LoVo (cell line): ENCODE measurements around the gene SIX2.

Experiments
- DNase-seq: peaks from one replicate; pipeline ENCODE4 v3.0.0-alpha.2; 2016; ENCODE audit warnings: low spot score

SIX2 gene

DNA sequence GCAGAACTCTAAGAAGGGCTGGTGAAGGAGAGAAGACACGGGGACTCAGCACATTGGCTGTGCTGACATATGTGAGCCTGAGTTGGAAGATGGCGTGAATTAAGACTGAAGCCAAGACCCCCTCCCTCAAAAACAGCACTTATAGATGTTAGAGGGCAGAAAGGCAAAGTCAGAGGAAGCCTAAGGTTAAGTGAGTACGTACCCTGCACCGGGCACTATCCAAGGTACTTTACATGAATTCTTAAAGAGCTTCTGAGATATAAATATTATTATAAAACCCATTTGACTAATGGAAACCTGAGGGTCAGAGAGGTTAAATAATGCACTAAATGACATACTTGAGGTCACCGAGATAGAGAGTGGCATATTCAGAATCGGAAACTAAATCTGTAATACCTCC, 42.2 kb downstream of the SIX2 start:
- DNase-seq: no peak

DNA sequence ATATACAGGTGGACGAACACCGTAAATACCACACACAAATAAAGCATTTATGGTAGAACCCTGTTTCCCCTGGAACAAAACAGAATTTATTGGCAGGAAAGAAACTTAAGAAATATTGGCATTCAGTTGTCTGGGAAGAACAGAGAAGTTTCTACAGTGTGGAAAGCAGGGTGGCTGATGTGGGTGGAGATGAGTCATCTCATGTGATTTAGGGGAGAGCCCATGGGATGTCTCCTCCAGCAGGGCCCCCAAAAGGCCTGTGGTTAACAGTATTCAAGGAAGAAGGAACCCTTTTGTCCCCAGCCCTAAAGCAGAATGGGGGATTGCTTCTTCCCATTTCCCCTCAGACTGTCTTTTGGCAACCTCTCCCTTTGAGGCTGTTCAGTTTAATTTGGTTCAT, 43.6 kb downstream of the SIX2 start:
- DNase-seq: no peak

DNA sequence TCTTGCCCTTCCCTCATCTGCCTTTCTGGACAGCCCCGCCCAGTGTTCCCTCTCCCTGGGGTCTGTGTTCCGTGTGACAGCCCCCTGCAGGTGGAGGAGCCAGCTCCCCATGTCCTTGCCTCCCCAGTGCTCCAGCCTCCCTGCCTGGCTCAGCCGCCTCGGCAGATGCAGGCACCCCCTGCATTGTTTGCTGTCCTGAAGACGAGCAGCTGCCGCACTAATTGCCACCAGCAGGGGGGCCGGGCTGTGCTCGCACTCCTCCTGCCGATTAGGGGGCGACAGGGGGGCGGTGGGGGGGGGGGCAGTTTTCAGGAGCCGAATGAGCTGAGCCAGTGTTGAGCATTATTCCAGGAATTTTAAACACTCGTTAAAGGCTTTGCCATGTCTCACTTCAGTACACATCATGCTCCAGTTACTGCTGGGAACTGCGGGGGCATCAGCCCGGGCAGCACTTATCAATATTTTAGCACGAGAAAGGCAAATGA, 44.5 kb downstream of the SIX2 start:
- no peak for DNase-seq

DNA sequence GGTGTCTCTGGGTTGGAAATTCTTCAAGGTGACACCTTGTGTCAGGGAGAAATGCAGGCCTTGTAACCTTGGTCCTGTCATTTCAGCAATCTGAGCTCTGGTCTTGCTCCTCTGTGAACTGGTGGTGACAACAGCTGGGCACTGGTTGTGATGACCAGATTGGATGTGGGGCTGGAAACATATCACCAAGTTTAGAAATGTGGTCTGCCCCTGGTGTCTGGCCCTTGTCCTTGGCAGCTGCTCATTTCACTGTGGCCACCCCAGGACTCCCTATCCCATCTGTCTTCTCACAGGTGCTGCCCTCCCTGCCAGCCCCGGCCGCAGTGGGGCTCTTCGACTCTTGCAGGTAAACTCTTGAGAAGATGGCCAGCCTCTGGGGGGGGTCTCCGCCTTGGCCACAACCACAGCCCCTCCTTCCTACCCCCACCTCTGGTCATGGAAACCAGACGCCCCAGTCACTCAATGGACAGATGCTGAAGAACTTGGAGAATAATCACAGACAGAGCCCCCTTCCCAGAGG, 47.0 kb downstream of the SIX2 start:
- DNase-seq: no peak

- no peak for DNase-seq
These were observed 48.4 kb downstream of the SIX2 start for GRCh38 chr2:44960871-44961270.

DNA sequence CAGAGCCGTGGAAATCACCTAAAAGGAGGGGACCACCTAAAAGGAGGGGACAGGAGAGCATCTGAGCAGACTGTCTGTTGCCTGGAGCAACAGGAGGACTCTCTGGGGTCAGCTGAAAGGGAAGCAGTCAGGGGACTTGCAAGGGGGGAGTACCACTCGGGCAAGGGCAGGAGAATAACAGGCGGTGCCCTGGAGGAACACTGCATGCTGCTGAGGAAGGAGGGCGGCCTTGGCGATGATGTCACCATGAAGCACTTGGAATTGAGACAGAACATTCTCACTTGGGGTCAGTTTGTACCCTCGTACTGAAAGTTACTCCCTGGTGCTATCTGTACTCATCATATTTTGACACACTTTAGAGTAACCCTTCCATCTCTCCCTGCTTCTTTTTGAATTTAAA, 49.4 kb downstream of the SIX2 start:
- no peak for DNase-seq

GRCh38 chr2:44957656-44958327, 51.5 kb downstream of the SIX2 start:
- DNase-seq: no peak

- no peak for DNase-seq
These were observed 52.4 kb downstream of the SIX2 start for GRCh38 chr2:44956843-44957242.

- peak; percentile 68 for DNase-seq
These were observed 53.5 kb downstream of the SIX2 start for GRCh38 chr2:44955593-44956392.
